Thyroid gland (tissue), 4 donors: ENCODE results near the gene CACNA1D. TPM values are rescaled to one million over a fixed set of nuclear protein-coding genes. Genes with fewer than 3 reads are reported as not detected.
A peak's percentile ranks its signal among the peaks of the same experiment; 100 is the strongest.

ENCODE experiments used
- DNase-seq, 2 donors: peaks; one replicate each; pipeline ENCODE4 v3.0.0-alpha.2; 2019
- H3K27ac ChIP-seq, 3 donors: fragments of 200-600 bp; sonication (generic); 1 replicate in 2 of 3; 2 replicates in 1 of 3; pipeline ENCODE4 v1.5.1; 2016 to 2019; ENCODE audit warnings: mild to moderate bottlenecking in 1 of 3, moderate library complexity in 1 of 3
- H3K27me3 ChIP-seq: fragments of 200-600 bp; sonication (generic); one replicate; pipeline ENCODE4 v1.5.1; 2019
- H3K36me3 ChIP-seq, 2 donors: fragments of 200-600 bp; sonication (generic); one replicate each; pipeline ENCODE4 v1.5.1; 2016 to 2019
- H3K4me1 ChIP-seq, 2 donors: fragments of 200-600 bp; sonication (generic); one replicate each; pipeline ENCODE4 v1.5.1; 2017 to 2019
- H3K4me3 ChIP-seq, 3 donors: fragments of 200-600 bp; sonication (generic); replicated peaks in 1 of 3; 1 replicate in 2 of 3; 2 replicates in 1 of 3; pipeline ENCODE4 v1.5.1; 2016; ENCODE audit warnings: mild to moderate bottlenecking in 1 of 3
- H3K9me3 ChIP-seq: fragments of 200-600 bp; sonication (generic); one replicate; pipeline ENCODE4 v1.5.1; 2017
- POLR2A ChIP-seq, 2 donors: fragments of 450-650 bp; IDR thresholded peaks; one replicate each; pipeline ENCODE4 v1.6.1; 2017; ENCODE audit warnings: antibody characterized with exemption in 2 of 2, mild to moderate bottlenecking in 2 of 2, moderate library complexity in 1 of 2
- WGBS, 2 donors: methylation state at CpG; one replicate each; pipeline ENCODE4 v1.1.5; 2017; 5-methylcytosine and 5-hydroxymethylcytosine counted together
- intact Hi-C: fragments of 100-400 bp; cut with DNase I; formaldehyde crosslinking; loops from one replicate; pipeline ENCODE4 v1.15.1; 2023
- total RNA-seq, 4 donors: library from RNA; depleted of rRNA; stranded (reverse); fragments of >200 nt; gene quantifications; one replicate each; pipeline ENCODE4 v1.2.3, GENCODE V29; 2016
- TF ChIP-seq, protein P1 (sequence below), 6 experiments: fragments of 200-600 bp in 3 of 6; fragments of 450-650 bp in 3 of 6; sonication (generic) in 3 of 6; IDR thresholded peaks; one replicate each; pipeline ENCODE4 v1.5.1; 2016 to 2019; ENCODE audit warnings: antibody characterized with exemption in 6 of 6, mild to moderate bottlenecking in 2 of 6, inconsistent platforms in 1 of 6, moderate library complexity in 1 of 6

Gene CACNA1D
- total RNA-seq, 4 donors from 2014 or later, result 7.1 to 46.1 (median 27.3) TPM

DNA sequence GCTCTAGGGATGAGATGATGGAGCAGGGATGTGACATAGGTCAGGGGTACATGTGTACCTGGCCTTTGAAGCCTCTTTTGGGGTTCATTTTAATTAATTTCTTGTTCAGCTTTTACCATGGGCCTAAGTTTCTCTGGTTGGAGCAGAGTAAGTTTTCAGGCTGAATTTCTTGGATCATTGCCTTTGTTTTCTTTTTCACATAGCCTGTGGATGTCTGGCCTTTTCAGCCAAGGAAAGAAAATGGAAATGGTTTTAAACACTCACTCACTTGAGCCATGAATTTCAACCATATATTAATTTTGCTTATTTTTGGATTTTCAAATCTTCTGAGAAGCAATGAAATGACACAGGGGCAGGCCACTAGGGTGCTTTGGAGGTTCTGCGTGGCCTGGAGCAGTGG, 30.2 kb downstream of the CACNA1D start:
- Histone ChIP-seq H3K9me3 (no peaks in the 10 kb centered on the region), H3K4me1 (peaks cover 25 to 41% of the 10 kb centered on the region in 2 donors), H3K27ac (peak overlapping the region; percentile 77 to 89 (median 86)), H3K27me3 (no peaks in the 10 kb centered on the region), H3K36me3 (no peaks in the 10 kb centered on the region), H3K4me3 (no peak overlapping the region)
- 13 to 24% methylated on average over 1 of the region's 1 CpG for WGBS, 2 donors
- TF ChIP-seq, protein P1, sequence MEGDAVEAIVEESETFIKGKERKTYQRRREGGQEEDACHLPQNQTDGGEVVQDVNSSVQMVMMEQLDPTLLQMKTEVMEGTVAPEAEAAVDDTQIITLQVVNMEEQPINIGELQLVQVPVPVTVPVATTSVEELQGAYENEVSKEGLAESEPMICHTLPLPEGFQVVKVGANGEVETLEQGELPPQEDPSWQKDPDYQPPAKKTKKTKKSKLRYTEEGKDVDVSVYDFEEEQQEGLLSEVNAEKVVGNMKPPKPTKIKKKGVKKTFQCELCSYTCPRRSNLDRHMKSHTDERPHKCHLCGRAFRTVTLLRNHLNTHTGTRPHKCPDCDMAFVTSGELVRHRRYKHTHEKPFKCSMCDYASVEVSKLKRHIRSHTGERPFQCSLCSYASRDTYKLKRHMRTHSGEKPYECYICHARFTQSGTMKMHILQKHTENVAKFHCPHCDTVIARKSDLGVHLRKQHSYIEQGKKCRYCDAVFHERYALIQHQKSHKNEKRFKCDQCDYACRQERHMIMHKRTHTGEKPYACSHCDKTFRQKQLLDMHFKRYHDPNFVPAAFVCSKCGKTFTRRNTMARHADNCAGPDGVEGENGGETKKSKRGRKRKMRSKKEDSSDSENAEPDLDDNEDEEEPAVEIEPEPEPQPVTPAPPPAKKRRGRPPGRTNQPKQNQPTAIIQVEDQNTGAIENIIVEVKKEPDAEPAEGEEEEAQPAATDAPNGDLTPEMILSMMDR (IDR thresholded peaks at IDR 0.05), result no peak
- no peak for TF ChIP-seq POLR2A (IDR thresholded peaks at IDR 0.05)
- no peak for DNase-seq
- intact Hi-C loops, result no loop called here

- intact Hi-C loops, result no loop called here
Measured at GRCh38 chr3:53525765-53526703, 31.6 kb downstream of the CACNA1D start.

DNA sequence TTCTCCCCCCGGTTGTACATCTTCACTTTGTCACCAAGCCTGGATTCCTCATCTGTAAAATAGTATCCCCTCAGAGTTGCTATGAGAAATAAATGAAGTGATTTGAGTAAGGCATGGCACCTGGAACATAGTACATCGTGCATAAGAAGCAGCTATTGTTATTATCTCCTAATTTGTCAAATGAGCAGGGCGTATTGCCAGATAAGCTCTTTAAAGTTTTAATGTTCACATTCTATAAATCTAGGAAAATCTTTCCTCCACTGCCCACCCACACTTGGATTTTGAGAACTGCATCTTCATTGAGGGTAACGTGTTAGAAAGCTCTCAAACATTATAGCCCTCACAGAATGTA, 32.3 kb downstream of the CACNA1D start:
- no peak overlapping the region for H3K4me3 ChIP-seq
- no peaks in the 10 kb centered on the region for H3K27me3 ChIP-seq
- H3K27ac ChIP-seq, result no peak overlapping the region
- intact Hi-C loops, result no loop called here
- H3K4me1 ChIP-seq, result peaks cover 25 to 41% of the 10 kb centered on the region in 2 donors
- no peaks in the 10 kb centered on the region for H3K9me3 ChIP-seq
- no peak for TF ChIP-seq POLR2A (IDR thresholded peaks at IDR 0.05)
- TF ChIP-seq, protein P1 (IDR thresholded peaks at IDR 0.05), result no peak
- H3K36me3 ChIP-seq, result no peaks in the 10 kb centered on the region
- WGBS, 2 donors, result 93% methylated on average over 4 of the region's 4 CpGs
- DNase-seq, result no peak

More at GRCh38 chr3:53525765-53526703, 31.6 kb downstream of the CACNA1D start:
- Histone ChIP-seq H3K27me3 (no peaks in the 10 kb centered on the region), H3K4me3 (no peak overlapping the region), H3K36me3 (no peaks in the 10 kb centered on the region), H3K9me3 (no peaks in the 10 kb centered on the region), H3K4me1 (peaks cover 25 to 41% of the 10 kb centered on the region in 2 donors), H3K27ac (peak overlapping the region in 2 of 3 donors; percentile 77 to 86)
- no peak for DNase-seq
- TF ChIP-seq POLR2A (IDR thresholded peaks at IDR 0.05), result no peak
- TF ChIP-seq, protein P1 (IDR thresholded peaks at IDR 0.05), result no peak
- 84 to 86% methylated on average over 14 of the region's 14 CpGs for WGBS, 2 donors

DNA sequence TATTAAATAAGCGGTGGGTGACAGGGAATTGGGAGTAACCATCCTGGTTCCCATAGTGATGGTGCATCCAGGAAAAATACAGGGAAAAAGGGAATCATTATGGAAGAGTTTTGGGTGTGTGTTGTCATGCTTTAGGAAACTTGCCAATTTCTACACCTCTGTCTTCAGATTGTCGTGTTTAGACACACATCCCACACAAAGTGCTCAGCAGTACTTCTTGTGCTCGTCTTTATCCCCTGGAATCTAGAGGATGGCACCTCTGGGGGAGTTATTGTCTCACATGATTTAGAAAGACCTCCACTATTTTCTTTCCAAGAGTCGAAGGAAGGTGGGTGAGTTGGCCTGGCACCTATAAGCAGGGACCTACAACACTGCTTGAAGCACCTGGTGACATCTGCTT, 35.8 kb downstream of the CACNA1D start:
- no peak for TF ChIP-seq POLR2A (IDR thresholded peaks at IDR 0.05)
- TF ChIP-seq, protein P1 (IDR thresholded peaks at IDR 0.05), result no peak

DNA sequence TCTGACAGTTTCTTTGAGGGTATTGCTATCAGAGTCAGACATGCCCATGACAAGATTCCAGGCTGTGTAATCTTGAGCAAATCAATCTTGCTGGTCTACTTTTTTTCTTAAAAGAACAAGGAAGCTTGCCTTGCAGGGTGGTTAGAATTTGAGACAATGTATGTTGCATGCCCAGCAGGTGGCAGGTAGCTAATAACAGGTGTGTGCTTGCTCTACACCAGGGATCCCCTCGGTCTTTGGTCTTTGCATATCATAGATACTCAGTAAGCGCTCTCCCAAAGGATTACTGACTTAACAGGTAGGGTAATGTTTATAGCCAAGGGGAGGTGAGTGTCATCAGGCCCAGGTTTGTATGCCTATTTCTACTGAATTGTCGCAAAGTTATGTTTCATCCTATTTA, 37.3 kb downstream of the CACNA1D start:
- Histone ChIP-seq H3K4me3 (no peak overlapping the region), H3K9me3 (no peaks in the 10 kb centered on the region), H3K27ac (no peak overlapping the region), H3K4me1 (no peaks in the 10 kb centered on the region), H3K36me3 (no peaks in the 10 kb centered on the region), H3K27me3 (no peaks in the 10 kb centered on the region)
- DNase-seq, result peak in 1 of 2 donors; percentile 15
- intact Hi-C loops, result no loop called here
- 69 to 83% methylated on average over 3 of the region's 3 CpGs for WGBS, 2 donors
- TF ChIP-seq, protein P1 (IDR thresholded peaks at IDR 0.05), result peak in 2 of 6 experiments; percentile 9 to 14
- no peak for TF ChIP-seq POLR2A (IDR thresholded peaks at IDR 0.05)

More for the DNA sequence above, 35.8 kb downstream of the CACNA1D start:
- 88 to 89% methylated on average over 4 of the region's 4 CpGs for whole genome bisulfite sequencing, 2 donors
- peaks cover 3 to 9% of the 10 kb centered on the region in 2 donors for H3K4me1 ChIP-seq
- H3K4me3 ChIP-seq, result no peak overlapping the region
- intact Hi-C loops, result no loop called here
- H3K27me3 ChIP-seq, result no peaks in the 10 kb centered on the region
- H3K9me3 ChIP-seq, result no peaks in the 10 kb centered on the region
- DNase-seq, result no peak
- no peaks in the 10 kb centered on the region for H3K36me3 ChIP-seq
- H3K27ac ChIP-seq, result no peak overlapping the region
